ENCODE results near the gene ADAMTS2.
"Not testable (repeated sequence)": the region's sequence is repeated elsewhere in the genome, so short reads cannot be mapped to it uniquely, and the experiment has no call there.

Gene ADAMTS2

DNA sequence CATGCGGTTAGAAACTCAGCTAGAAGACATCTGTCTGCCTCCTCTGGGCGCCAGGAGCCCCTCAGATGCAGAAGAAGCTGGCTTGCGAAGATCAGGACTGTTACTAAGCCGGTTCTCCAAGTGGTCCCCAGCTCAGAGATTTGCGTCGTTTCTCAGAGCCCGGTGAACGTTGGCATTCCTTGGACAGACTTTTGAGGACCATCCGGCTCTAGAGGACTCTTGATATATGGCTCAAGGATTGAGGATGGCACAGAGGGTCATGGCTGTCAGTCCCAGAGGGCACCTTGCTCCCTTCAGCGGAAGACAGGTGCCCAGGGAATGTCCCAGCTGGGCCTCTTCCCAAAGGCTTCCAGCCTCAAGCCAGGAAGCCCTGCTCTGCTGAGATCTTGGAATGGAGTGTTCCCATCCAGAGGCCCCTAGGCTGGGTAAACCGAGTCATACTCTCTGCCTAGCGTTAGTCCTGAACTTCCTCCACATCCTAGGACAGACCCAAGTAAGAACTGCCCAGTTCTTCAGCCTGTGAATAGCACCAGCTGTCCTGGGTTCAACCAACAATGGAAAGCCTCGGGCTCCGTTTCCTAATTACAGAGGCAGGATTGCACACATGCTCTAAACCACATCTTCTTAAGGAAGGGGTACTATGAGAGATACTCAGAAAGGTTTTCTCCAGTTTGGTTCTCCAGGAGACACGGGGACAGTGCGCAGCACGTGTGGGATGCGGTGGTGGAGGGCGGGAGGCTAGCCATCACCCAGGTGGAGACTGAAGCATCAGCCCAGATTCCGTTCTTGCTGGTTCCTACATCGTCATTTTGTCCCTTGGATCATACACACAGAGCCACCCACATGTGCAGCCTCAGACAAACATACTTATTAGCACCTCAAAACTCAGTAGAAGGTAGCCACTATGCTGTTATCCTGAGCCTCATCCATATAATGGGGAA, 233.7 kb downstream of the ADAMTS2 start:
- DNase-seq (ENCODE audit: low read depth in 2 of 2): no peak

DNA sequence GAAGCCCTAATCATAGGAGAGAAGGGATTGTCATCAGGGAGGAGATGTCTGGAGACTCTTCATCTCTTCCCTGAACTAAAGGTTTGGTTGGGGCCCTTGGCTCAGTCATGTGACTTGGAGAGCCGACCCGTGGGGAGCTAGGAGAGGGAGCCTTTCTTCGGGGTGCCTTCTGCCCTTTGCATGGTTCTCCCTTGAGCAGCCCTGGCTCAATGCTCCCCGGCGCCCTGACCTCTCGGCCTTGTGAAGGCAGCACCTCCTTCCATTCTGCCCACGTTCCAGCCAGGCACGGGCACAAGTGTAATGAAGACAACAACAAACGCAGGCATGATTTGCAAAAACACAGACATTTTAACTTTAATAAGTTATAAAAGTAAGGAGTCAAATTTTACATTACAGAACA, 234.7 kb downstream of the ADAMTS2 start:
- DNase-seq (ENCODE audit: low read depth in 2 of 2): no peak

DNA sequence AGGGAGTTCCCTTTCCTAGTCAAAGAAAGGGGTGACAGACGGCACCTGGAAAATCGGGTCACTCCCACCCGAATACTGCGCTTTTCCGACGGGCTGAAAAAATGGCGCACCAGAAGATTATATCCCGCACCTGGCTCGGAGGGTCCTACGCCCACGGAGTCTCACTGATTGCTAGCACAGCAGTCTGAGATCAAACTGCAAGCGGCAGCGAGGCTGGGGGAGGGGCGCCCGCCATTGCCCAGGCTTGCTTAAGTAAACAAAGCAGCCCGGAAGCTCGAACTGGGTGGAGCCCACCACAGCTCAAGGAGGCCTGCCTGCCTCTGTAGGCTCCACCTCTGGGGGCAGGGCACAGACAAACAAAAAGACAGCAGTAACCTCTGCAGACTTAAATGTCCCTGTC, 244.0 kb downstream of the ADAMTS2 start:
- not testable (repeated sequence) for DNase-seq (ENCODE audit: low read depth in 2 of 2)

DNA sequence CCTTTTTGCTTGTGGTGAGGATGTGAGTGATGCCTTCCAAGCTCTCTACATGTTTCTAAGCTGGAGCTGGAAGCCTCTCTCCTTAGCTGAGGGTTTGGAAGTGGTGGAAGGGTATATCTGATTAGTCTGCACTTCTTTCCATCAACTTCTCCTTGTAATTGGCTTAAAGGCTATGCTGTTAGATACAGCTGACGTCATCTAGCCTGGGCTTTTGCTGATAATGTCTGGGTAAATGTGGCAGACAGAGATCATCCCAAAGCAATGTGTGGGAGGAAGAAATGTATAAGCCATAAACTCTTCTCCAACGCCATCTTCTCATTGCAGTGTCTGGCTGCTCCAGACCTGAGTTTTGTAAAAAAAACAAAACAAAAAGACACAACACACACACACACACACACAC, 255.8 kb downstream of the ADAMTS2 start:
- no peak for DNase-seq (ENCODE audit: low read depth in 2 of 2)

DNA sequence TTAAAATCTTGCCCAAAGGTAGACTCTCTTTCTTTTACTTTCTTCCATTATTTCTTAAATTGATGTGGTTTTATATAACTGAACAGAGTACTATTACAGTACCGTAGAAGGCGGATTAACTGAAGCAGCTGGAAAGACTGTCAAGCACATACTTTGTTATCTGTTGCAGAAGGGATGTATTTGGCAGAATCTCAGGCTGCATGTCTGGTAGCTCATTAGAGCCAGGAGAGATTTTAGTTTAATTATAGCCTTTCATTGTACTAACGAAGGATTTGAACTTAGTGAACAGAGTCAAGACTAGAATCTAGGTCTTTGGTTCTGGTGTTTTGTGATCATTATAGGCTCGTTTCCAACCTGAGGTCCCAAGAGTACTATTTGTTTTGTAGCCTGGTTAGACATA, 264.5 kb downstream of the ADAMTS2 start:
- no peak for DNase-seq (ENCODE audit: low read depth in 2 of 2)

DNA sequence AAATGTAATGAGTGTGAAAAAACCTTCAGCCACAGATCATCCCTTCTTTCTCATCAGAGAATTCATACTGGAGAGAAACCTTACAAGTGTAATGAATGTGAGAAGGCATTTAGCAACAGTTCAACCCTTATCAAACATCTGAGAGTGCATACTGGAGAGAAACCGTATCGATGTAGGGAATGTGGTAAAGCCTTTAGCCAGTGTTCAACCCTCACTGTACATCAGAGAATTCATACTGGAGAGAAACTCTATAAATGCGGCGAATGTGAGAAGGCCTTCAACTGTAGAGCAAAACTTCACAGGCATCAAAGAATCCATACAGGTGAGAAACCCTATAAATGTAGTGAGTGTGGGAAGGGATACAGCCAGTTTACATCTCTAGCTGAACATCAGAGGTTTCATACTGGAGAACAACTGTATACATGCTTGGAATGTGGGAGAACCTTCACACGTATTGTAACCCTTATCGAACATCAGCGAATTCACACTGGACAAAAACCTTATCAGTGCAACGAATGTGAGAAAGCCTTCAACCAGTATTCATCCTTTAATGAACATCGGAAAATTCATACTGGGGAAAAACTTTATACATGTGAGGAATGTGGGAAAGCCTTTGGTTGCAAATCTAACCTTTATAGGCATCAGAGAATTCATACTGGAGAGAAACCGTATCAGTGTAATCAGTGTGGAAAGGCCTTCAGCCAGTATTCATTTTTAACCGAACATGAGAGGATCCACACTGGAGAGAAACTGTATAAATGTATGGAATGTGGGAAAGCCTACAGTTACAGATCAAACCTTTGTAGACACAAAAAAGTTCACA, 265.9 kb downstream of the ADAMTS2 start:
- no peak for DNase-seq (ENCODE audit: low read depth in 2 of 2)

DNA sequence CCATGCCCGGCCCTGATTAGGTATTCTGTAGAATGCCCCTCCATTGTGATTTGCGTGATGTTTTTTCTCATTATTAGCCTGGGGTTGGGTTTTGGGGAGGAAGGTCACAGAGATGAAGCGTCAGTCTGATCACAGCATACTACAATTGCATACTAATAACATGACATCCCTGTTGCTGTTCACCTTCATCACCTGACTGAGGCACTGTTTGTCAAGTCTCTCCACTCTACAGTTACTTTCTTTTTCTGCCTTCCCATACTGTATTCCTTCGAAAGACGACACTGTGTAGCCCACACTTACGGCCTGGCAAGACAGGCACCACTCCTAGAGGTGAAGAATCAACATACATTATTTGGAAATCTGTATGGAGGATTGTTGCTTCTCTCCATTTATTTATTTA, 279.6 kb downstream of the ADAMTS2 start:
- no peak for DNase-seq (ENCODE audit: low read depth in 2 of 2)

DNA sequence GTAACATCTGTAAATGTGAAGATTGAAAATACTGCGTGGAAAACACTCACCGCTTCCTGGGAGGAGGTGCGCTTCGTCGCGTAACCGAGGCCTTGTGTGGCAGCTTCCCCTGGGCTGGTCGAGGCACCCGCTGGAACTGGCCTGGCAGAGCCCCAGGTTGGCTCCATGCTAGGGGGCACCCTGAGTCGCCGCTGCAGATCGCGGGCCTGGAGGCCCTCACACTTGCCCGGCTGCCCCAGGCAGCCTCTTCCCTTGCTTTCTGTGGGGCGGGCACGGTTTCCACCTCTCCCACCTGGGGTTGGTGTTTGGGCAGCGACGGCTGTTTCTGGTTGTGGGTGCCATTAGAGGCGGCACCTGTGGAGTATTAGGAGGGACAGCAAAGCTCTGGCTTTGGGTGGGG, 284.2 kb downstream of the ADAMTS2 start:
- no peak for DNase-seq (ENCODE audit: low read depth in 2 of 2)

All from stimulated activated CD8-positive, alpha-beta memory T cell treated with anti-CD3 and anti-CD28 coated beads, Interleukin-7, amount 100 ng/mL, for 4 hours (primary cell).